ENCODE measurements around the gene TXNDC17. TPM values are rescaled to one million over a fixed set of nuclear protein-coding genes. Genes with fewer than 3 reads are reported as not detected.

The TXNDC17 gene
- total RNA-seq, 4 donors from 2014 or later, result 56.9 to 149 (median 98.0) TPM

- no peak overlapping the region for H3K4me3 ChIP-seq (ENCODE audit: low read depth, poor library complexity, severe bottlenecking)
- intact Hi-C loops (cut with DNase I; ENCODE audit: low total_unique reads), result loop anchor here (10.0 kb wide), 1 partner anchor 159 kb away; the partner anchor contains the start of gene TEKT1
- WGBS, 2 donors, result 68 to 72% methylated on average over 9 to 11 of the region's 11 CpGs
- DNase-seq (ENCODE audit: low spot score in 2 of 2), result no peak
- TF ChIP-seq CTCF (IDR thresholded peaks at IDR 0.05), result no peak
- TF ChIP-seq POLR2A (IDR thresholded peaks at IDR 0.05), result no peak
Observed at GRCh38 chr17:6675201-6675825, 34.5 kb downstream of the TXNDC17 start.

GRCh38 chr17:6676802-6677157 is 35.9 kb downstream of the TXNDC17 start:
- TF ChIP-seq POLR2A (IDR thresholded peaks at IDR 0.05) (no peak), CTCF (IDR thresholded peaks at IDR 0.05) (no peak)
- WGBS, 2 donors, result 72 to 78% methylated on average over 6 of the region's 6 CpGs
- intact Hi-C loops (cut with DNase I; ENCODE audit: low total_unique reads), result loop anchor here (10.0 kb wide), 1 partner anchor 158 kb away; the partner anchor contains the start of gene TEKT1
- no peak for DNase-seq (ENCODE audit: low spot score in 2 of 2)
- no peak overlapping the region for H3K4me3 ChIP-seq (ENCODE audit: low read depth, poor library complexity, severe bottlenecking)

GRCh38 chr17:6677158-6677831 is 36.4 kb downstream of the TXNDC17 start:
- WGBS, 2 donors, result 47 to 66% methylated on average over 15 to 16 of the region's 16 CpGs
- no peak for DNase-seq (ENCODE audit: low spot score in 2 of 2)
- TF ChIP-seq POLR2A (IDR thresholded peaks at IDR 0.05), result no peak
- TF ChIP-seq CTCF (IDR thresholded peaks at IDR 0.05), result no peak
- intact Hi-C loops (cut with DNase I; ENCODE audit: low total_unique reads), result loop anchor here (10.0 kb wide), 1 partner anchor 158 kb away; the partner anchor contains the start of gene TEKT1
- no peak overlapping the region for H3K4me3 ChIP-seq (ENCODE audit: low read depth, poor library complexity, severe bottlenecking)

GRCh38 chr17:6677946-6678345 is 37.1 kb downstream of the TXNDC17 start:
- DNase-seq (ENCODE audit: low spot score in 2 of 2), result no peak
- no peak for TF ChIP-seq CTCF (IDR thresholded peaks at IDR 0.05)
- TF ChIP-seq POLR2A (IDR thresholded peaks at IDR 0.05), result no peak
- no peak overlapping the region for H3K4me3 ChIP-seq (ENCODE audit: low read depth, poor library complexity, severe bottlenecking)
- 80 to 83% methylated on average over 7 of the region's 7 CpGs for WGBS, 2 donors
- intact Hi-C loops (cut with DNase I; ENCODE audit: low total_unique reads), result loop anchor here (10.0 kb wide), 1 partner anchor 157 kb away; the partner anchor contains the start of gene TEKT1

- DNase-seq (ENCODE audit: low spot score in 2 of 2), result no peak
- TF ChIP-seq CTCF (IDR thresholded peaks at IDR 0.05), result no peak
- no peak for TF ChIP-seq POLR2A (IDR thresholded peaks at IDR 0.05)
- 63 to 74% methylated on average over 6 of the region's 6 CpGs for WGBS, 2 donors
- H3K4me3 ChIP-seq (ENCODE audit: low read depth, poor library complexity, severe bottlenecking), result no peak overlapping the region
- intact Hi-C loops (cut with DNase I; ENCODE audit: low total_unique reads), result loop anchor here (10.0 kb wide), 1 partner anchor 156 kb away; the partner anchor contains the start of gene TEKT1
Observed at GRCh38 chr17:6679241-6679640, 38.4 kb downstream of the TXNDC17 start.
